Right atrium auricular region (tissue), 2 donors: ENCODE results near the gene NPFF. TPM values are rescaled to one million over a fixed set of nuclear protein-coding genes. Genes with fewer than 3 reads are reported as not detected.
"Not testable (repeated sequence)": the region's sequence is repeated elsewhere in the genome, so short reads cannot be mapped to it uniquely, and the experiment has no call there.

Source experiments
- DNase-seq: peaks from one replicate; pipeline ENCODE4 v3.0.0-alpha.2; 2019; ENCODE audit warnings: low spot score
- H3K27ac ChIP-seq, 2 donors: fragments of 200-600 bp; sonication (generic); 1 replicate in 1 of 2; 2 replicates in 1 of 2; pipeline ENCODE4 v1.5.1; 2016 to 2019
- H3K27me3 ChIP-seq, 2 donors: fragments of 200-600 bp; sonication (generic); one replicate each; pipeline versions ENCODE4 v1.5.1 to v1.6.0; 2017 to 2019
- H3K36me3 ChIP-seq: fragments of 200-600 bp; sonication (generic); one replicate; pipeline ENCODE4 v1.5.1; 2016
- H3K4me1 ChIP-seq, 2 donors: fragments of 200-600 bp; sonication (generic); one replicate each; pipeline versions ENCODE4 v1.5.1 to v1.6.0; 2017 to 2019
- H3K4me3 ChIP-seq, 2 donors: fragments of 200-600 bp; sonication (generic); 1 replicate in 1 of 2; 2 replicates in 1 of 2; pipeline ENCODE4 v1.5.1; 2017 to 2019; ENCODE audit warnings: mild to moderate bottlenecking in 1 of 2, moderate library complexity in 1 of 2
- H3K9me3 ChIP-seq, 2 donors: fragments of 200-600 bp; sonication (generic); one replicate each; pipeline ENCODE4 v1.5.1; 2019
- CTCF ChIP-seq, 2 donors: fragments of 200-600 bp; sonication (generic); IDR thresholded peaks; one replicate each; pipeline ENCODE4 v1.5.1; 2019; ENCODE audit warnings: antibody characterized with exemption in 2 of 2
- total RNA-seq, 2 donors: library from RNA; depleted of rRNA; stranded (reverse); fragments of >200 nt; gene quantifications; one replicate each; pipeline ENCODE4 v1.1.0, GENCODE V29; 2016

Gene NPFF
- total RNA-seq = not detected

- Histone ChIP-seq H3K9me3 (no peaks in the 10 kb centered on the region), H3K27me3 (no peaks in the 10 kb centered on the region), H3K4me3 (no peak within 1 kb of the TSS), H3K27ac (no peak within 1 kb of the TSS), H3K36me3 (peaks cover 33% of the 10 kb centered on the region), H3K4me1 (peaks cover 0 to 25% of the 10 kb centered on the region in 2 donors)
- no peak for TF ChIP-seq CTCF (IDR thresholded peaks at IDR 0.05)
- DNase-seq = no peak
Observed at GRCh38 chr12:53506881-53507602, at the start of gene NPFF. Gene NPFF, minus strand, starts transcription at chr12:53507484. Its CDS starts 10 bp downstream, at chr12:53507474.

GRCh38 chr12:53552361-53553327, 45.4 kb upstream of the NPFF start:
- TF ChIP-seq CTCF (IDR thresholded peaks at IDR 0.05) = no peak
- H3K36me3 ChIP-seq = peaks cover 41% of the 10 kb centered on the region

GRCh38 chr12:53551889-53552291, 44.6 kb upstream of the NPFF start:
- DNase-seq = no peak
- Histone ChIP-seq H3K4me3 (no peak overlapping the region), H3K4me1 (no peaks in the 10 kb centered on the region), H3K9me3 (no peaks in the 10 kb centered on the region), H3K36me3 (peaks cover 45% of the 10 kb centered on the region), H3K27me3 (no peaks in the 10 kb centered on the region), H3K27ac (no peak overlapping the region)
- no peak for TF ChIP-seq CTCF (IDR thresholded peaks at IDR 0.05)

More at GRCh38 chr12:53552361-53553327, 45.4 kb upstream of the NPFF start:
- Histone ChIP-seq H3K9me3 (no peaks in the 10 kb centered on the region), H3K4me3 (no peak overlapping the region), H3K27me3 (no peaks in the 10 kb centered on the region), H3K27ac (no peak overlapping the region), H3K4me1 (no peaks in the 10 kb centered on the region)
- no peak for DNase-seq

- Histone ChIP-seq H3K9me3 (no peaks in the 10 kb centered on the region), H3K4me1 (no peaks in the 10 kb centered on the region), H3K27me3 (no peaks in the 10 kb centered on the region), H3K4me3 (no peak overlapping the region), H3K27ac (no peak overlapping the region), H3K36me3 (peaks cover 45% of the 10 kb centered on the region)
- no peak for TF ChIP-seq CTCF (IDR thresholded peaks at IDR 0.05)
- DNase-seq = no peak
Observed at GRCh38 chr12:53550595-53550994, 43.3 kb upstream of the NPFF start.

GRCh38 chr12:53550131-53550530, 42.8 kb upstream of the NPFF start:
- H3K4me3 ChIP-seq, H3K27me3 ChIP-seq, H3K9me3 ChIP-seq, H3K27ac ChIP-seq, H3K4me1 ChIP-seq, DNase-seq: not testable (repeated sequence)
- H3K36me3 ChIP-seq = peaks cover 45% of the 10 kb centered on the region

- not testable (repeated sequence) for H3K27me3 ChIP-seq, H3K27ac ChIP-seq, H3K9me3 ChIP-seq, H3K4me1 ChIP-seq, H3K4me3 ChIP-seq, DNase-seq
- H3K36me3 ChIP-seq = peaks cover 45% of the 10 kb centered on the region
Observed at GRCh38 chr12:53548354-53548753, 41.1 kb upstream of the NPFF start.
